Activated CD4-positive, CD25-positive, alpha-beta regulatory T cell treated with anti-CD3 and anti-CD28 coated beads, Interleukin-2, amount 50 U/mL, for 72 hours (primary cell): ENCODE measurements around the gene PSMB2.
A peak's percentile ranks its signal among the peaks of the same experiment; 100 is the strongest.
"Not testable (repeated sequence)": the region's sequence is repeated elsewhere in the genome, so short reads cannot be mapped to it uniquely, and the experiment has no call there.

Source experiments
- DNase-seq: peaks from one replicate; pipeline ENCODE4 v3.0.0; 2021

PSMB2 gene

GRCh38 chr1:35641233-35641866 is at the start of gene PSMB2:
PSMB2 (minus strand) TSS chr1:35641526; CDS start chr1:35641432, 94 bp downstream.
- DNase-seq = peak; percentile 97

GRCh38 chr1:35691080-35691479 is 49.8 kb upstream of the PSMB2 start:
- DNase-seq = no peak

GRCh38 chr1:35690103-35690502 is 48.8 kb upstream of the PSMB2 start:
- not testable (repeated sequence) for DNase-seq

- no peak for DNase-seq
Measured at GRCh38 chr1:35688161-35688560, 46.8 kb upstream of the PSMB2 start.

GRCh38 chr1:35683012-35683411 is 41.7 kb upstream of the PSMB2 start:
- no peak for DNase-seq

- no peak for DNase-seq
Measured at GRCh38 chr1:35680271-35680670, 38.9 kb upstream of the PSMB2 start.

- DNase-seq = no peak
Measured at GRCh38 chr1:35675773-35676172, 34.4 kb upstream of the PSMB2 start.

GRCh38 chr1:35674111-35674510 is 32.8 kb upstream of the PSMB2 start:
- no peak for DNase-seq

- no peak for DNase-seq
Measured at GRCh38 chr1:35672116-35672515, 30.8 kb upstream of the PSMB2 start.

GRCh38 chr1:35668506-35668905 is 27.2 kb upstream of the PSMB2 start:
- no peak for DNase-seq

GRCh38 chr1:35666916-35667315 is 25.6 kb upstream of the PSMB2 start:
- DNase-seq = no peak

GRCh38 chr1:35666216-35666615 is 24.9 kb upstream of the PSMB2 start:
- DNase-seq = no peak

GRCh38 chr1:35663434-35663833 is 22.1 kb upstream of the PSMB2 start:
- no peak for DNase-seq

GRCh38 chr1:35661474-35661795 is 20.1 kb upstream of the PSMB2 start:
- no peak for DNase-seq

GRCh38 chr1:35660581-35661473 is 19.5 kb upstream of the PSMB2 start:
- no peak for DNase-seq

- DNase-seq = no peak
Measured at GRCh38 chr1:35659589-35659988, 18.3 kb upstream of the PSMB2 start.

- no peak for DNase-seq
Measured at GRCh38 chr1:35657851-35658250, 16.5 kb upstream of the PSMB2 start.

GRCh38 chr1:35656863-35657232 is 15.5 kb upstream of the PSMB2 start:
- no peak for DNase-seq

GRCh38 chr1:35656148-35656862 is 15.0 kb upstream of the PSMB2 start:
- no peak for DNase-seq

- DNase-seq = no peak
Measured at GRCh38 chr1:35655196-35655595, 13.9 kb upstream of the PSMB2 start.

GRCh38 chr1:35650416-35650815 is 9.1 kb upstream of the PSMB2 start:
- no peak for DNase-seq

- no peak for DNase-seq
Measured at GRCh38 chr1:35646043-35646442, 4.7 kb upstream of the PSMB2 start.

- no peak for DNase-seq
Measured at GRCh38 chr1:35644204-35644603, 2.9 kb upstream of the PSMB2 start.

GRCh38 chr1:35642471-35642955 is 1.2 kb upstream of the PSMB2 start:
- no peak for DNase-seq
